Muscle of leg (tissue), 11 donors: ENCODE results near the gene PIK3R2. TPM values are rescaled to one million over a fixed set of nuclear protein-coding genes. Genes with fewer than 3 reads are reported as not detected.

ENCODE experiments used
- DNase-seq: peaks from one replicate; pipeline ENCODE4 v3.0.0; 2013
- H3K27ac ChIP-seq: one replicate; pipeline ENCODE4 v1.5.1; 2013; ENCODE audit warnings: mild to moderate bottlenecking, low read length, control low read depth
- H3K27me3 ChIP-seq: one replicate; pipeline ENCODE4 v1.6.1; 2013; ENCODE audit warnings: low read length; ENCODE audit not compliant: control insufficient read depth, insufficient read depth
- H3K36me3 ChIP-seq: one replicate; pipeline ENCODE4 v1.6.1; 2013; ENCODE audit warnings: low read length; ENCODE audit not compliant: control insufficient read depth, insufficient read depth
- H3K4me1 ChIP-seq: one replicate; pipeline ENCODE4 v1.6.1; 2013; ENCODE audit warnings: low read length; ENCODE audit not compliant: control insufficient read depth, insufficient read depth
- H3K4me3 ChIP-seq: one replicate; pipeline ENCODE4 v1.5.1; 2013; ENCODE audit warnings: low read length, control low read depth
- H3K9me3 ChIP-seq: replicated peaks from 2 replicates; pipeline ENCODE4 v1.6.1; 2013; ENCODE audit warnings: low read depth, low read length; ENCODE audit not compliant: control insufficient read depth
- WGBS: methylation state at CpG from one replicate; pipeline ENCODE4 v1.1.5; 2013; ENCODE audit warnings: missing lambda C conversion rate; ENCODE audit not compliant: insufficient coverage; 5-methylcytosine and 5-hydroxymethylcytosine counted together
- polyA plus RNA-seq, 8 donors: library from polyadenylated mRNA; unstranded; fragments of 120-200 nt; gene quantifications; one replicate each; pipeline versions ENCODE4 v1.2.1 to v1.2.3, GENCODE V29; 2013; ENCODE audit warnings: inconsistent platforms in 1 of 8, low replicate concordance in 1 of 8; ENCODE audit not compliant: insufficient read length in 8 of 8, insufficient read depth in 1 of 8
- total RNA-seq: library from RNA; stranded (reverse); fragments of 120-200 nt; gene quantifications from one replicate; pipeline ENCODE4 v1.2.4, GENCODE V29; 2013

PIK3R2 gene
- total and polyA plus RNA-seq, 9 donors: 25.0 to 74.7 (median 50.0) TPM

GRCh38 chr19:18170714-18171255 lies 17.8 kb downstream of the PIK3R2 start:
- H3K27ac ChIP-seq: peak overlapping the region; percentile 31
- H3K9me3 ChIP-seq: no peaks in the 10 kb centered on the region
- peak; percentile 61 for DNase-seq
- H3K4me1 ChIP-seq: peaks cover 15% of the 10 kb centered on the region
- H3K27me3 ChIP-seq: peaks cover 21% of the 10 kb centered on the region
- peaks cover 48% of the 10 kb centered on the region for H3K36me3 ChIP-seq
- 64% methylated on average over 9 of the region's 16 CpGs for WGBS
- no peak overlapping the region for H3K4me3 ChIP-seq

- Histone ChIP-seq H3K4me3 (no peak overlapping the region), H3K4me1 (peaks cover 15% of the 10 kb centered on the region), H3K27ac (no peak overlapping the region), H3K27me3 (peaks cover 25% of the 10 kb centered on the region), H3K36me3 (peaks cover 38% of the 10 kb centered on the region), H3K9me3 (no peaks in the 10 kb centered on the region)
- WGBS: 81% methylated on average over 7 of the region's 8 CpGs
- no peak for DNase-seq
Observed at GRCh38 chr19:18171605-18172327, 18.8 kb downstream of the PIK3R2 start.

- peaks cover 27% of the 10 kb centered on the region for H3K27me3 ChIP-seq
- no peak overlapping the region for H3K4me3 ChIP-seq
- WGBS: 65% methylated on average over 2 of the region's 7 CpGs
- peaks cover 31% of the 10 kb centered on the region for H3K36me3 ChIP-seq
- H3K27ac ChIP-seq: no peak overlapping the region
- no peak for DNase-seq
- H3K4me1 ChIP-seq: peaks cover 15% of the 10 kb centered on the region
- no peaks in the 10 kb centered on the region for H3K9me3 ChIP-seq
Observed at GRCh38 chr19:18172331-18173053, 19.5 kb downstream of the PIK3R2 start.

DNA sequence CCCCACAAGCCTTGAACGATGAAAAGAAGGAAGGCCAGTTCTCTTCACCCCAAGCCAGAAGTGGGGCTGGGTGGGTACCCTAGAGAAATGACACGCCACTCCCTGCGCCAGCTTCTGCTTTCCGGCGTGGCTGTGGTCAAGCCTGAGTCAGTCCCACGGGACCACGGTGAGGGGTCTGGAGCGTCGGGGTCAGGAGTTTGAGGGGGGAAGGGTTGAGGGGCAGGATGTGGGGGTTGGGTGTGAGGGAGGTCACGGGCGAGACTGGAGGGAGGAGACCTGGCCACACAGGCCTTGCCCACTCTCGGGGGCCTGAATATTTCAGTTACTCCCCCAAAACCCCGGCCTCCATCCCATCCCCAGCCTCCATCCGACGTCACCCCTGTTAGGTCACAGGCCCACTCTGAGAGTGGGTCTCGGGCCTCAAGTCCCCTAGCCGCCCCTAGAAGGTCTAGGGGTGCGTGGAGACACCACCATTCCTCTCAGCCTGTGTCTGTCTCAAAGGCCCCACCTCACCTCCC lies 20.1 kb downstream of the PIK3R2 start:
- H3K4me3 ChIP-seq: no peak overlapping the region
- H3K27ac ChIP-seq: peak overlapping the region; percentile 37
- WGBS: 39% methylated on average over 13 of the region's 18 CpGs
- peak; percentile 62 for DNase-seq
- peaks cover 25% of the 10 kb centered on the region for H3K36me3 ChIP-seq
- peaks cover 28% of the 10 kb centered on the region for H3K27me3 ChIP-seq
- H3K4me1 ChIP-seq: peaks cover 15% of the 10 kb centered on the region
- H3K9me3 ChIP-seq: no peaks in the 10 kb centered on the region

GRCh38 chr19:18173572-18174288 lies 20.8 kb downstream of the PIK3R2 start, which contains the start of gene IFI30:
Gene IFI30 (plus strand): TSS chr19:18173813. CDS start chr19:18173842, 29 bp downstream.
- H3K27me3 ChIP-seq: peaks cover 28% of the 10 kb centered on the region
- H3K4me1 ChIP-seq: peaks cover 15% of the 10 kb centered on the region
- peak; percentile 65 for DNase-seq
- H3K36me3 ChIP-seq: peaks cover 19% of the 10 kb centered on the region
- peak within 1 kb of the TSS; percentile 58 for H3K4me3 ChIP-seq
- H3K9me3 ChIP-seq: no peaks in the 10 kb centered on the region
- peak within 1 kb of the TSS; percentile 37 for H3K27ac ChIP-seq
- WGBS: under 1% methylated on average over 46 of the region's 47 CpGs

- whole genome bisulfite sequencing: 84% methylated on average over 11 of the region's 11 CpGs
- Histone ChIP-seq H3K9me3 (no peaks in the 10 kb centered on the region), H3K4me1 (peaks cover 15% of the 10 kb centered on the region), H3K4me3 (no peak overlapping the region), H3K27ac (no peak overlapping the region), H3K36me3 (peaks cover 8% of the 10 kb centered on the region), H3K27me3 (peaks cover 28% of the 10 kb centered on the region)
- no peak for DNase-seq
Observed at GRCh38 chr19:18174983-18175382, 22.0 kb downstream of the PIK3R2 start.

- 84% methylated on average over 9 of the region's 19 CpGs for WGBS
- Histone ChIP-seq H3K4me1 (peaks cover 15% of the 10 kb centered on the region), H3K27ac (no peak overlapping the region)
Observed at GRCh38 chr19:18176367-18177310, 23.7 kb downstream of the PIK3R2 start.

GRCh38 chr19:18179957-18180356 lies 27.0 kb downstream of the PIK3R2 start:
- H3K4me3 ChIP-seq: no peak overlapping the region
- H3K9me3 ChIP-seq: no peaks in the 10 kb centered on the region
- no peak for DNase-seq
- no peaks in the 10 kb centered on the region for H3K4me1 ChIP-seq
- H3K27me3 ChIP-seq: peaks cover 21% of the 10 kb centered on the region
- WGBS: no CpG with 5 or more reads among the region's 5 CpGs
- H3K36me3 ChIP-seq: no peaks in the 10 kb centered on the region
- H3K27ac ChIP-seq: no peak overlapping the region

More at GRCh38 chr19:18176367-18177310, 23.7 kb downstream of the PIK3R2 start:
- DNase-seq: no peak
- Histone ChIP-seq H3K4me3 (no peak overlapping the region), H3K9me3 (no peaks in the 10 kb centered on the region), H3K27me3 (peaks cover 28% of the 10 kb centered on the region), H3K36me3 (peaks cover 2% of the 10 kb centered on the region)

DNA sequence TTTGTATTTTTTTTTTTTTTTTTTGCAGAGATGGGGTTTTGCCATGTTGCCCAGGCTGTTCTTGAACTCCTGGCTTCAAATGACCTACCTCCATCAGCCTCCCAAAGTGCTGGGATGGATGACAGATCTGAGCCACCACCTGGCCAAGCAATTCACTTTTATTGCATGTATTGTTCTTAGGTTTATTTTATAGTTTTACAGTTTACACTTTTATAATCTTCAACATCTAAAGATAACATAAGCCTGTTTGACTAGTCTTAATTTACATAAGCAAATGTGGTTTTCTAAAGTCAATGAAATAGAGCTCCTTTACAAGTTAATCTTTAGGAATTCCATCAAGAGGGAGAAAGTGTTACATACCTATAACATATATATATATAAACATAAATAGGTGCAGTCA lies 30.6 kb downstream of the PIK3R2 start:
- H3K36me3 ChIP-seq: no peaks in the 10 kb centered on the region
- DNase-seq: no peak
- no peak overlapping the region for H3K27ac ChIP-seq
- H3K4me1 ChIP-seq: no peaks in the 10 kb centered on the region
- H3K27me3 ChIP-seq: peaks cover 6% of the 10 kb centered on the region
- H3K9me3 ChIP-seq: no peaks in the 10 kb centered on the region
- no peak overlapping the region for H3K4me3 ChIP-seq
